ENCODE measurements around the gene POGK.
"Not testable (repeated sequence)": the region's sequence is repeated elsewhere in the genome, so short reads cannot be mapped to it uniquely, and the experiment has no call there.

POGK gene, protein sequence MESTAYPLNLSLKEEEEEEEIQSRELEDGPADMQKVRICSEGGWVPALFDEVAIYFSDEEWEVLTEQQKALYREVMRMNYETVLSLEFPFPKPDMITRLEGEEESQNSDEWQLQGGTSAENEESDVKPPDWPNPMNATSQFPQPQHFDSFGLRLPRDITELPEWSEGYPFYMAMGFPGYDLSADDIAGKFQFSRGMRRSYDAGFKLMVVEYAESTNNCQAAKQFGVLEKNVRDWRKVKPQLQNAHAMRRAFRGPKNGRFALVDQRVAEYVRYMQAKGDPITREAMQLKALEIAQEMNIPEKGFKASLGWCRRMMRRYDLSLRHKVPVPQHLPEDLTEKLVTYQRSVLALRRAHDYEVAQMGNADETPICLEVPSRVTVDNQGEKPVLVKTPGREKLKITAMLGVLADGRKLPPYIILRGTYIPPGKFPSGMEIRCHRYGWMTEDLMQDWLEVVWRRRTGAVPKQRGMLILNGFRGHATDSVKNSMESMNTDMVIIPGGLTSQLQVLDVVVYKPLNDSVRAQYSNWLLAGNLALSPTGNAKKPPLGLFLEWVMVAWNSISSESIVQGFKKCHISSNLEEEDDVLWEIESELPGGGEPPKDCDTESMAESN
- 57.7 to 161 (median 125) reads per million in 18 experiments for total RNA-seq

DNA sequence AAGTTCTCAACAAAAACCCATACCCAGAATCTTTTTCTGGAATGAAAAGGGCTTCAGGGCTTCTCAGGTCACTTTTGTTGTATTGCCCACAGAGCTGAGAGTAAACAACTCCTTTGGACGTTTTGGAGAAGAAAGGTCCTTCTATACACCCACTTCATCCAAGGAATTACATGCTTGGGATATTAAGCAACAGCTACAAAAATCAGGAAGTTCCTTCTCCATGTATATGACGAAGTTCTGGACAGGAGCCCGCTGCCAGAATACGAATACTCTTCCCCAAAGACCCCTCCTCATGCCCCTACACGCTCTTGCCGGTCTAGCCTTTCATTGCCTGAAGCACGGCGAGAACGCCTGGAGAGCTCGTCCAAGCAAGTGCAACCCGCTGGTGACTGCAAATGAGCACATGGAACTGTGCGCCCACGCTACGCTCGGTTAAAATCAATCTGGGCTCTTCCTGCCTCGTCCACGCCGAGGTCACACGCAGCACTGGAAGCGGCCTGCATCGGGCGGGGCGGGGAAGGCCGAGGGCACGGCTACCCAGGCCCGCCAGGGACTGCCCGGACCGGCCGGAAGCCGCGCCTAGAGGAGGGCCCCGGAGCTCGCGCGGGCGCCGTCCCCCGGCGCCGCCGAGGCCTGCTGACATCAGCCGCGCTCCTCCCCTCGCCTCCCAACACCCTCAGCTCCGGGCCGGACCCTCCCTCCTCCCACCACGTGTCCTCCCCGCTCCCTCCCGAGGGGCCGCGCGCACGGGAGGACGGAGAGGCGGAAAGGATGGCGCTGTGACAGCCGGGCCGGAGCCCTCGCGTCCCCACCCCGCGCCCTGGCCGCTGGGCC lies at the start of gene POGK:
Gene POGK, plus strand, starts transcription at position 710 of the 834 bp plus-strand sequence. CDS start 1,482 bp downstream, outside the sequence.
- DNase-seq = peak; percentile 95 to 97

DNA sequence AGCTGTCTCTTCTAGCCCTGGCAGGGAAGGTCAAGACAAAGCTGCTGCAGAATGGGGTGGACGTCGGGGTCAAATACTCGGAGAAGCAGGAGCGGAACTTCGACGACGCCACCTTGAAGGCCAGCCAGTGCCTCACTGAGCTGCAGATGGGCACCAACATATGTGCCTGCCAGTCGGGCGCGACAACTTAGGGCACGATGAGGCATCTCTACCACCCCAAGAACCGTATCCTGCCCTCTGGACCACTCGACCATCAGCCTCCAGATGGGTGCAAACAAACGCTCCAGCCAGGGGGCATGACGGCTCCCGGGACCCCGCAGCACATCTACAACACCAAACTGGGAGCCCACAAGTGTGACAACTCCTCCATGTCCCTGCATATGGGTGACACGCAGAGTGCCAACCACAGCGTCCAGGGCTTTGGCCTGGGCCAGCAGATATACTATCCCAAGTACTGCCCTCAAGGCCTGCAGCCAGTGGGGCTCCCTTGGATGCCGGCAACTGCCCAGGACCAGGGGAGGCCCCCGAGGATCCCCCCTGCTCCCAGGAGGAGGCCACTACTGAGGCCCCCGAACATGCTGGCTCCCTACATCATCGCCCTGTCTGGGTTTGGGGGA lies 42.5 kb upstream of the POGK start:
- no peak for DNase-seq

DNA sequence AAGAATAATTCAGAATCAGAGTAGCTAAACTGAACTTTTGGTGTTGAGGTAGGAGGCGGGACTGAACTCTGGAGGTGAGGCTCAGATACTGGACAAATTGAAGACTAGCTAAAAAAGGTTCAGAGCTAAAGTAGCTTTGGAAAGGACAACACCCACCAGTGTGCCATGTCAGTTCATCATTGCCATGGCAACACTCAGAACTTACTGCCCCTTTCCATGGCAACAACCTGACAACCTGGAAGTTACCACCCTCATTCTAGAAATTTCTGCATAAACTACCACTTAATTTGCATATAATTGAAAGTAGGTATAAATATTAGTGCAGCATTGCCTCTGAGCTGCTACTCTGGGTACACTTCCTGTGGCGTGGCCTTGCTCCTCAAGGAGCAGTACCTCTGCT lies 30.3 kb upstream of the POGK start:
- no peak for DNase-seq

DNA sequence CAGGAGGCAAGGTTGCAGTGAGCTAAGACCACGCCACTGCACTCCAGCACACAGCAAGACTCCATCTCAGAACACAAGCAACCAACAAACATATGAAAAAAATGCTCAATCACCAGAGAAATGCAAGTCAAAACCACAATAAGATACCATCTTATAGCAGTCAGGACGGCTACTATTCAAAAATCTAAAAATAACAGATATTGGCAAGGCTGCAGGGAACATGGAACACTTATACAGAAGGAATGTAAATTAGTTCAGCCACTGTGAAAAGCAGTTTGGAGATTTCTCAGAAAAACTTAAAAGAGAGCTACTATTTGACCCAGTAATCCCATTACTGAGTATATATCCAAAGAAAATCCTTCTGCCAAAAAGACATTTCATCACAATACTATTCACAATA lies 27.6 kb upstream of the POGK start:
- DNase-seq = no peak

DNA sequence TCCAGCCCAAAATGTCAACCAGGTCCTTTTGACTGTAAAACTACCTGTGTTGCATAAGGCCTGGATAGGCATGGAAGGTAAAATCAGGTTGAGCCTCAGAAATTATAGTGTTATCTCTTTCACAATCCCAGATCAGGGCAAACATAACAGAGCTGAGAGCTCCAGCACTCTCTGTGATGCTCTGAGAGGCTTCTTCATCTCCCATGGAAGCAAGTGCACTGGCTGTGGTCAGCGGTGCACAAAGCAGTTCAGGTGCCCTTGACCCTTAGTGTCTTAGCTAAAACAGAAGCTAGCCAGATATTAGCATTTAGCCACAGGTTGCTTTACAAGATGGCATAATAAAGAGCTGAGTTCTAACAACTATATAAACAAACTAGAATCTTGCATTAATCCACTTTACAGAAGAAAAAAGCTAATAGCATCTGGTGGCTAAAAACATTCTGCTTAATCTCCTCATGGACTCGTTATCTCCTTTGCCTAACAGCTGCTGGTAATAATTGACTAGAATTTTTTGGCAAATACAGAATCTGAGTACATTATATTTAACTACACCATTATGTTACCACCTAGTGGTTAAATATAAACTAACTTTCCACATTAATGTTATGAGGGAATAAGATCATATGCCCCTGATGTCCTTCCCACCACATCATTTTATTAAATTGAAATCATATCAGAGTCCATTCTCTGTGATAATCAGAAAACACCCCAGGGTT lies 25.6 kb upstream of the POGK start:
- no peak for DNase-seq

DNA sequence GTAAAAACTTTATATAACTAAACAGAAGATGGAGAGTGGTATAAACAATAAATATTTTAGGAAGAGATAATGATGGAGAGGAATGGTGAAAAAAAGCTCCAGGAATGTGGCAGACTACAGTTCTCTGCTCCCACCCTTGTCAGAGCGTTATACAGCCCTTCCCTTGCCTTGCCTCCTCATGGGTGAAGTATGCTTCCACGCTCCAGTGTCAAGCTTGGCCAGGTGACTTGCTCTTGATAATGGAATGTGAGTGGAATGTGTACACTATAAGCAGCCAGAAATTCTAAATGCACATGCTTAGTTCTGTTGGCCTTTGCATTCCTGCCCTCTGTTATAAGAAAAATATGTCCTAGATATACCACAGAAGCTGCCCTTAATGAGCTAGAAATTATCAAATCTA lies 24.7 kb upstream of the POGK start:
- DNase-seq = no peak

DNA sequence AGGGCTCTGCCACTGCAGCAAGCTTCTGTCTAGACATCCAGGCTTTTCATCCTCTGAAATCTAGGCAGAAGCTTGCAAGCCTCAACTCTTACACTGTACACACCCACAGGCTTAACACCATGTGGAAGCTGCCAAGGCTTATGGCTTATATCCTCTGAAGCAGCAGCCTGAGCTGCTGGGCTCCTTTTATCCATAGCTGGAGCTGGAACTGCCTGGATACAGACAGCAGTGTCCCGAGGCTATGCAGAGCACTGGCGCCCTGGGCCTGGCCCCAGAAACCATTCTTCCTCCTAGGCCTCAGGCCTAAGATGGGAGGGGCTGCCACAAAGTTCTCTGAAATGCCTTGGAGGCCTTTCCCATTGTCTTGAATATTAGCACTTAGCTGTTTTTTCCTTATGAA lies 19.3 kb upstream of the POGK start:
- no peak for DNase-seq

DNA sequence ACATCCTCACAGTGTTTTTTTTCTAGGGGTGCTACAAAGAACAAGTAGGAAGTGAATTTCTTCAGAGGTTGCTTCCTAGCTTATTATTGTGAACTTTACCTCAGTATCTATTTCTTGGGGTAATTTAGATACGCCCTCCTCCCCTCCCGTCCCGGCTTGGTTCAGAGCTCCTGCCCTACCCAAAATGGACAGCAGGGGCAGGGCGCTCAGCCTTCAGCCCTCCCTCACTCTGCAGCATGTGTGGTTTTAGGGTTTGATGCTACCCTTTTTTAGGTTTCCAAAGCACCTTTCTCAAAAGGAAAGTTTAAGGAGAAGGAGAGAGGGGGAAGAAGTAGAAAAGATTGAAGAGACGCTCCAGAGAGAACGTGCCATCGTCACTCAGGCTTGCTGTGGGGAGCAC lies 16.9 kb upstream of the POGK start:
- DNase-seq = no peak

DNA sequence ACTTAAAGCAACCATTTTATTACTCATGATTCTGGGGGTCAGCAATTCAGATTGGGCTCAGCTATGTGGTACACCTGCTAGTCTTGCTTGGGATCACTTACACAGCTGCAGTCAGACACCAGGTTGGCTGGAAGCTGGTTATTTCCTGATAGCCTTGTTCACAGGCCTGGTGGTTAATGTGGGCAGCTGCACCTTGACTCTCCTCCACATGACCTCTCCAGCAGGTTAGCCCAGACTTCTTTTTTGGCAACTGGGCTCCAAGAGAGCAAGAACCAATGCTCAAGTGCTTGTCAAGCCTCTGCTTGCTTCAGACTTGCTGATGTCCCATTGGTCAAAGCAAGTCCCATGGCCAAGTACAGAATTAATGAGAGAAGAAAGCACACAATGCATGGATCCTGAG lies 11.8 kb upstream of the POGK start:
- DNase-seq = no peak

DNA sequence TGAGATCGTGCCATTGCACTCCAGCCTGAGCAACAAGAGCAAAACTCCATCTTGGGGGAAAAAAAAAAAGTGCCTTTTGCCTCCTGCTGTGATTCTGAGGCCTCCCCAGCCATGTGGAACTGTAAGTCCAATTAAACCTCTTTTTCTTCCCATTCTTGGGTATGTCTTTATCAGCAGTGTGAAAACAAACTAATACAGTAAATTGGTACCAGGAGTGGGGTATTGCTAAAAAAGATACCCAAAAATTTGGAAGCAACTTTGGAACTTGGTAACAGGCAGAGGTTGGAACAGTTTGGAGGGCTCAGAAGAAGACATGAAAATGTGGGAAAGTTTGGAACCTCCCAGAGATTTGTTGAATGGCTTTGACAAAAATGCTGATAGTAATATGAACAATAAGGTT lies 9.5 kb upstream of the POGK start:
- DNase-seq = not testable (repeated sequence)

DNA sequence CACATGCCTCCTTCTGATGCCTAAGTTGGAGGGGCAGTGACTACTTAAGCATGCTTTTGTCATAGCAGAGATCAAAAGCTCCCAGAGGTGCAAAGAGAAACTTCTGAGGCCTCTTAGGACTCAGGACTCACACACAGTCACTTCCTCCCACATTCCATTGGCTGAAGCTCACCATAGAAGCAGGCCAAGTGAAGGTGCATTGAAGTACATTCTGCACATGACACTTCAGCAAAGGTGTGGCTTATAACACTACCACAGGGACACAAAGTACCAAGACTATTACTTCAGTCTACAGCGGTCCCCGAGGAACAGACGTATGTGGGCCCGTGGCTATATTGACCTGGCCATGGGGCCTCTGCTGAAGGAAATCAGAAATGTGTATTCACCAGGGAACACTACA lies 2.5 kb upstream of the POGK start:
- no peak for DNase-seq

DNA sequence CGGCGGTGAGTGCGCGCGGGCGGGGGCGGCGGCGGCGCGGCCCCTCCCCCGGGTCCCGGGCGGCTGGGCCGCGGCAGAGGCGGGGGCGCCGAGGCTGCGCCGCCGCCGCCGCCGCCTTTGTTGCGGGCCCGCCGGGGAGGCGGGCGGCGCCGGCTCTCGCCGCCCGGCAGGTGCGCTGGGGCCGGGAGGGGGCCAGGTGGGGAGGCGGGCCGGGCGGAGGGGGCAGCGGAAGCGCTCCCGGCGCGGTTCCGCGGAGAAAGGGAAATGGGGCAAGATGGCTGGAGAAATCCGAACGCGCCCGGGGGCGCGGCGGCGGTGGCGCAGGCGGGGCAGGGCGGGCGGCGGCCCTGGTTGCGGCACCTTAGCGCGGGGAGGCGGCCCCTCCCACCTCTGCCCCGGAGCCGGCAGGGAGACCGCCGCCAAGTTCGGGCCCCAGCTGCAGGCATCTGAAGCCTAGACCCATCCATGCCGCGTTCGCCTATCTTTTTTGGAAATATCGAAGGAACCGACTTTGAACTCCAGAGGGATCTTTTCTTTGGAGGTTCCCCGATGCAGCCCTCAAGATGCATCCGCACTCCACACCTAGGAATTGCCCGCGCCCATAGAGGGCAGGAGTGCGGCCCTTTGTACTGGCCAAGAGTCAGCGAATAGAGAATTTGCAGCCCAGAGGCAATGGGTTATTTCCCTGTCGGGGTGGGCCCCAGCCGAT lies 479 bp downstream of the POGK start:
- peak; percentile 45 to 63 for DNase-seq

DNA sequence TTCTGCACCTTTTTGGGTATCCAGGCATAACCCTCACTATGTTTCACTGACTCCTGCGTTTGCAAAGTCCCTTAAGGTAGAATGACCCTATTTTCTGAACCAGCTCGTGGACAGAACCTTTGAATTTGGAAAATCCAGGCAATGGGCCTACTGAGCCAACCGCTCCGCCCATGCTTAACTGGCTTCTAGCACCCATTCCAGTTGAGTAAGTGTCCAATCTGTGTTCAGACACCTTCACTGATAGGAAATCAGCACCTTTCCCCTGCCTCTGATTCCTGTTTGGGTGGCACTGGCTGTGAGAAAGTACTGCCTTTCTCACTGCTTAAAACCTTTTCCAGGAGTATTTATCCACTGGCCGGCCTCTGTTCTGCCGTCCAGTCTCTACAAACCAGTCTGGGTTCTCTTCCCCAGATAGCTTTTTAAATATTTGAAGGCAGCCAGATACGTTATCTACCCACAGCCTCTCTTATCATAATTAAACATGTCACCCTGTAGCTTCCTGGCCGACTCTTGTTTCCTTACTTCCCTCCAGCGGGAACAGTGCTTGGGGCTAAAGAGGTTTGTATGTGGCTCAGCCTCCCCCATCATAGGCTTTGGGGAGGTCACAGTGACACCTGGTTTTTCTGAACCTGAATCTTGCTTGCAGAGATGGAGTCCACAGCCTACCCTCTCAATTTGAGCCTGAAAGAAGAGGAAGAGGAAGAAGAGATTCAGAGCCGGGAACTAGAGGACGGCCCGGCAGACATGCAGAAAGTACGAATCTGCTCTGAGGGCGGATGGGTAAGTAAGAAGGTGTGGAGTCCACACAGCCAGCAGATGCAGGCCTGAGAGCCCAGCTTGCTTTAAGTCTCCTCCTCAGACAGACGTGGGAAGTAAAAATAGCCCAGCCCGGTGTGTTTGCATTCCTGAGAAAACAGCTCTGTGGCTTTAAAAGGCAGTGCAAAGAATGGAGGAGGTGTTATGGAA lies 1.3 kb downstream of the POGK start:
- peak; percentile 14 to 31 for DNase-seq

DNA sequence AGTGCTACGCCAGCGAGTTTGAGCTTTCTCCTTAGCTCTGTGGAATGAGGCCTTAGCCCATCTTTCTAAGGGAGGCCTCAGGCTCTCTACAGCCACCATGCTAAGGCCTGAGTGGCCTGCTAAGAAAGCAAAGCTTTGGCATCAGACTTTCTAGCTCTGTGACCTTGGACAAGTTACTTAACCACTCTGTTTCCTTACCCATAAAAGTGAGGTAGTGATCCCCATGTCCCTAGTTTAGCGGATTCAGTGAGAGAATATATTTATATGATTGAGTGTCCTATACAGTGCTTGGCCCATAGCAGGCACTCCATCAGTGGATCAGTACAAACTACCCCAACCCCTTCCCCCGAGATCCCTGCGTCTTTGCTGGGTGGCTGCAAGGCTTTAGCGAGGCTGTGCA lies 4.0 kb downstream of the POGK start:
- no peak for DNase-seq

DNA sequence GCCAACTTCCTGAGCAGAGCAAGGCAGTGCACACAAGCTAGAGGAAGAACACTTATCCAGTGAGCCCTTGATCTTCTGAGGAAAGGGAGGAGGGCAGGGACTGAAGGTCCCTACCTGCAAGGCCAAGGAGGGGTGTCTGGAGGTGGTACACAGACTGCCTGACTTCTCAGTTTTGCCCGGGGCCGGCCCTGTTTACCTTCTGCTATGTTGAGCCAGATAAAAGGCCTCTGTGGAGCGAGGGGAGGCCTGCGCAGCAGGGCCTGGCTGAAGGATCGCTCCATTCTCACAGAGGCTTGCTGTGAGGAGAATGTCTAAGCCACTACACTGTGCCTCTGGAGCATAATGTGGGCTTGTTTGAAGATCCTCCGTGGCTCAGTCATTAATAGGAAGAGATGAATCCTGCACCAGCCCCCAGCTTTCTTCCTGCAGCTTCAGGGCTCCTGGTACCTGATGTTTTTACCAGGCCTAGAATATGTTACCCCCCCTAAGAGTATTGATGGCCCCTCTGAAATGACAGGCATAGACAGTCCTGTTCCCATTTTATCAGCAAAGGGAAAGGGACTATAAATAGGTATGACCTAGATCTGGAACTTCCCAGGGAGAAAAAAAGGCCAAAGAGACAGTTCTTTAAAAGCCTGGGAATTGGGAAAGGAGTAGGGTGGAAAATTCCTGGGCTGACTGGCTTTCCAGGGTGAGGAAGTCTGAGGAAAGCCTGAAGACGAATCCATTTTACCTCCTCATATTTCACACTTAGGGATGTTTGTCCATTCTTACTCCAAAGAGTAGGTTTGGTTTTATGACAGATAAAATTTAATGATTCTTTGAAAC lies 4.7 kb downstream of the POGK start:
- DNase-seq = no peak

DNA sequence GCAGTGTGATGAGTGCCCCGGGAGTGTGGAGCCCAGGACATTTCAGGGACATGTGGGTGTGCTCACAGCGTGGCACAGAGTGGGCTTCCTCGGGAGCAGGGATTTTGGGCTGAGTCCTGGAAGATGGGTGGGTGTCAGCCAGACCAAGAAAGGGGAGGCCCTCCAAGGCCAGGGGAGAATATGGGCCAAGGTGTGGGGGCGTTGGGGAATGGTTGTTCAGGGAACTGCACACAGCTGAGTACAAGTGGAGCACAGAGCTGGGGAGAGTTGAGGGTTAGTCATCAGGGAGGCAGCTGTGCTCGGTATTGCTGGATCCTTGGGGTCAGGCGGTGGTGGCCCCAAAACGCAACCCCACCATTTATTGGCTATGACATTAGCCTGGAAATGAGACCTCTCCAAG lies 5.5 kb downstream of the POGK start:
- no peak for DNase-seq

DNA sequence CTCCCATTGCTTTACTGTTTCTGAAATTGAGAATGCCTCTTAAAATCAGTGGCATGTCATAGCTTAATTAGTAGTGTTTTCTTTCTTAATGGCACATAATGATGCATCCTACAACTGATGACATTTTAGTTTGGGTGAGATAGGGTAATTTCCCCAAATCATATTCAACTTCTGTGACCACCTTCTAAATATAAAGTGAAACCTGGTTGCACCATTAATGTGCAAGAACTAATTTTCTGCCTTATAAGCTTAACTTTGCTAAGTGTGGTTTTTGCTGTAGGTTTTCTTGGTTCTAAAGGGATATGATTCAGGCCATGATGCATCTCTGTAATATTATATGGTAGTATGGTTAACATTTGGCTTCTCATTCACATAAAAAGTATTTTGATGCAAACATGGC lies 8.9 kb downstream of the POGK start:
- DNase-seq = no peak

DNA sequence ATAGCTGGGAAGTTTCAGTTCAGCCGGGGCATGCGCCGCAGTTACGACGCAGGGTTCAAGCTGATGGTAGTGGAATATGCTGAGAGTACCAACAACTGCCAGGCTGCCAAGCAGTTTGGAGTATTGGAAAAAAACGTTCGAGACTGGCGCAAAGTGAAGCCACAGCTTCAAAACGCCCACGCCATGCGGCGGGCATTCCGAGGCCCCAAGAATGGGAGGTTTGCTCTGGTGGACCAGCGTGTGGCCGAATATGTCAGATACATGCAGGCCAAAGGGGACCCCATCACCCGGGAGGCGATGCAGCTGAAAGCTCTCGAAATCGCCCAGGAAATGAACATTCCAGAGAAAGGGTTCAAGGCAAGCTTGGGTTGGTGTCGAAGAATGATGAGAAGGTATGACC lies 9.9 kb downstream of the POGK start:
- no peak for DNase-seq

DNA sequence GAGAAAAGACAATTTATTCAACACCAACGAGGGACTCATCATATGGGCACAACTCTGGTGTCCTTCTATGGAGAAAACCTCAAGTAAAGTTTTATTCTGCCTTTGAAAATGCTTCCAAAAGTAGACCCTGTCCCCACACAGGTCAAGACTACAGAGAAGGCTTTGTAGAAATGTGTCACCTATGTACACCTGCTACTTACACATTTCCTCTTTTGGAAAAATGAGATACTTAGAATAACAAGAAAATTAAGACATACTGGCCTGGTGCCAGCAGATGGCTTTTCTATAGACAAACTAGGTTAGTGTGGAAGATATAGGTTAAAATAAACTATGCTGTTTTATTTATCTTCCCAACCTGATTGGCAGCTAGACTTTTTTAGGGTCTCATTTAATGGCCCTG lies 13.6 kb downstream of the POGK start:
- DNase-seq = no peak

DNA sequence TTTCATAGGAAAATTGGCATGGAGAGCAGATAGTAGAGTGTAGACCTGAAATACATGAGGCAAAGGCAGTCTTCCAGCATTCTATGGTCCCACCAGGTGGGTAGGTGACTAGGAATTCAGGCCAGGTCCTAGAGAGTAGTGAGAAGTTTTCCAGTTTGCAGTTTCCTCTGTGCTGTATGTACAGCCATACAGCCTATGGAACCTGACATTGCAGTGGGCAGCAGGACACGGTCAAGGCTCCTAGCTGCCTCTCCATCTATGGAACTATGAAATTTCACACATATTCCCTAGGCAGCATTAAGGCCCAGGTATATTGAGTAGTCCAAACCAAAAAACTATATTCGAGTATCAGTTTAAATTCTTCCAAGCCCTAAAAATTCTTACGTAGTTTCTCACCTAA lies 16.3 kb downstream of the POGK start:
- DNase-seq = no peak
